HK-2 (cell line): ENCODE results near the gene NXPH4.

Experiments used
- DNase-seq: peaks from one replicate; pipeline ENCODE4 v3.0.0-alpha.2; 2018; ENCODE audit not compliant: unreplicated experiment

The NXPH4 gene

DNA sequence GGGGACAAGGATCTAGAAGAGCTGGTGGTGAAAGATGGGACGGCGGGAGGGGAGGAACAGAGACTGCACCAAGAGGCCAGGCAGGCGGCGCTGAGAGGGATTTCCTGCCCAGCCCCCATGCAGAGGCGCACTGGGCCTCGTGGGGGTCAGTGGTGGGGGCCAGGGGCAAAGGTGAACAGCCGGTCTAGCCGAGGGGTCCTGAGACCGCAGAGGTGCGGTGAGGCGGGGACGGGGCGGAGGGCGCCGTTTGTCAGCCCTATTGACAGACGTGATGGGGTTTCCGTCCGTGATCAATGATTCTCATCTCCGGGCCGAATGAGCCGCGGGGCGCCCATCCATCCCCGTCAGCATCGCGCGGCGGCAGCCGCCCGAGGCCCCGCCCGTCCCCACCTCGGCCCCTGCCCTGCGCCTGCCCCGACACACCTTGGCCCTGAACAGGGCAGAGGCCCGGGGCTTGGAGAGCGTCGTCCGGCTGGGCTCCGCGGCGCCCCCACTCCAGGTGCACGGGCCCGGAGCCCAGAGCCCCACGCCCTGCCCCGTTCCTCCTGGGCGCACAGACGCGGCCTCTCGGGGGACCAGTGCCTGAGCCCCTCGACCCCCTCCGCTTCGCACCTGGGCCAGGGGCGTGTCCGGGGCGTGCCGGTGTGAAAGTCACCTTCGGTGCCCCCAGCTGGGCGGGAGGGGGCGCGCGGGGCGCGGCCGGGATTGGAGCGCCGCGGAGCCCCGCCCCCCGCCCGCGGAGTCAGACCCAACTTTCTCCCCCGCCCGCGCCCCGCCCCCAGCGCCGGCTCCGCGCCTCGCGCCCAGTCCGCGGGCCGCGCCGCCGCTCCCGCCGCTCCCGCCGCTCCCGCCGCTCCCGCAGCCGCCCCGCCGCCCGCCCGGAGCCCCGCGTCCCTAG is at the start of gene NXPH4:
TSS of gene NXPH4 (plus strand) at position 781 of the 898 bp plus-strand sequence. CDS start 176 bp downstream, outside the sequence.
- peak; percentile 48 for DNase-seq

DNA sequence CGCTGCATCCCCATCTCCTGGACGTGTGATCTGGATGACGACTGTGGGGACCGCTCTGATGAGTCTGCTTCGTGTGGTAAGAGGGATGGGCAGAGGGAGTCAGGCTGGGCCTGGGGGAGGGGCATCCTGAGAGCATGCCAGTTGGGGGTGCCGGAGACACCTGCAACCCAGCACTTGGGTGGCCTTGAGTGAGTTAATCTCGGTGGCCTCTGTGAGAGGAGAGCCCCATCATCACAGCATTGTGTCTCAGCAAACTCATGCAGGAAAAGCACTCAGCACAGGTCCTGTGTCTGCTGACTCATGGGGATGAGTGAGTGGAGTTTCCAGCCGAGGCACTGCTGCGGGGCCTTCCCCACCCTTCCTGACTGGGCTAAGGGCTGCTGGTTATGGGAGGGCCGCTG is 49.6 kb upstream of the NXPH4 start:
- peak; percentile 76 for DNase-seq

DNA sequence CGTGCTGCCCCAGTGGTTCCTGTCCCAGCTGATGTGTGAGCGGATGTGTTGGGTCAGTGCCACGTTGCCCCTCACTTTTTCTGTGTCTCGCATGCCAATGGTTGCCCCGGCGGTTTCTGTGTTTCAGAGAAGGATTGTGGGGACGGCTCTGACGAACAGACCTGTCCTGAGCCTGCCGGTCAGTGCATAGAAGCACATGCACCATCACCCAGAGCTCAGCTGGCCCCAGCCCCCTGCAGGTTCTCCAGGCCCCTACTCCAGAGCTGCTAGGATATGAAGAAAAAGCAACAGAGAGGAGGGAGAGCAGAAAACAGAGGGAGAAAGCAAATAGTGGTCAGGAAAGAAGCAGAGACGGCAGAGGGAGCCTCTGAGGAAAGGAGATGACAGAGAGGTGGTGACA is 48.5 kb upstream of the NXPH4 start:
- no peak for DNase-seq

DNA sequence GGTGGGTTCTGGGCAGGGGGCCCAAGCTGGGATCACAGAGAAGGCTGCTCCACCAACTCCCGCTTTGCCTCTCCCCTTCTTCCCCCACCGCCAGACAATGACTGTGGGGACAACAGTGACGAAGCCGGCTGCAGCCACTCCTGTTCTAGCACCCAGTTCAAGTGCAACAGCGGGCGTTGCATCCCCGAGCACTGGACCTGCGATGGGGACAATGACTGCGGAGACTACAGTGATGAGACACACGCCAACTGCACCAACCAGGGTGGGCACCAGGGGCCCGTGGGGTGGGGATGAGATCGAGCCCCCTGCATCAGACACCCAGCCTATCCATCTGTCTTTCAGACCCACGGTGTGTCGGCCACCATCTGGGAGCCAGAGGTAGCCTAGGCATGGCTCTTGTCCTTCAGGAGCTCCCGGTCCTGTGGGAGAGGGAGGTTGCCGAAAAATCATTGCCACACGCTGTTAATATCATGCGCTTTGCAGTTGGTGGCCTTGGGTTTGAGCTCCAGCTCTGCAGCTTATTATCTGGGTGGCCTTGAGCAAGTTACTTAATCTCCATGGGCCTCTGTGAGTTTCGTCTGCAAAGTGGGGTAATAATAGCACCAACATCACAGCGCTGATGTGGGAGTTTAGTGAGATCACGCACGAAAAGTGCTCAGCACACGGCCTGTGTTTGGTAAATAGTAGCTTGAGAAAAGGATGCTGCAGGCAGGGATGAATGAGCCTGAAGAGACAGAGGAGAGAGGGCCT is 47.4 kb upstream of the NXPH4 start:
- no peak for DNase-seq

DNA sequence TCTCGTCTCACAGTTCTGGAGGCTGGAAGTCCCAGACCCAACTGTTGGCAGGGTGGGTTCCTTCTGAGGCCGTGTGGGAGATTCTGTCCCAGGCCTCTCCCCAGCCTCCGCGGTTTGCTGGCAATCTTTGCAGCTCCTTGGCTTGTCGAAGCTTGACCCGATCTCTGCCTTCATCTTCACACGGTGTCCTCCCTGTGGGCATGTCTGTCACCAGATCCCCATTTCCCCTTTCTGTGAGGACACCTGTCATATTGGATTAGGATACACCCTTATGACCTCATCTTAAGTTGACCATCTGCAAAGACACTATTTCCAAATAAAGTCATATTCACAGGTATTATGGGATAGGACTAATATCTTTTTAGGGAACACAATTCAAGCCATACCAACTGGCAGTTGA is 46.6 kb upstream of the NXPH4 start:
- DNase-seq, result no peak

DNA sequence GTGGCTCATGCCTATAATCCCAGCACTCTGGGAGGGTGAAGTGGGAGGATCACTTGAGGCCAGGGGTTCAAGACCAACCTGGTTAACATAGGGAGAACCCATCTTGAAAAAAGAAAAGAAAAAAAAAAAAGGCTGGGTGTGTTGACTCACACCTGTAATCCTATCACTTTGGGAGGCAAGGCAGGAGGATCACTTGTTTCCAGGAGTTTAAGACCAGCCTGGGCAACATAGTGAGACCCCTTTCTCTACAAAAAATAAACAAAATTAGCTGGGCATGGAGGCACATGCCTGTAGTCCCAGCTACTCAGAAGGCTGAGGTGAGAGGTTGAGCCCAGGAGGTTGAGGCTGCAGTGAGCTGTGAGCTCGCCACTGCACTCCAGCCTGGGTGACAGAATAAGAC is 46.2 kb upstream of the NXPH4 start:
- DNase-seq, result no peak

DNA sequence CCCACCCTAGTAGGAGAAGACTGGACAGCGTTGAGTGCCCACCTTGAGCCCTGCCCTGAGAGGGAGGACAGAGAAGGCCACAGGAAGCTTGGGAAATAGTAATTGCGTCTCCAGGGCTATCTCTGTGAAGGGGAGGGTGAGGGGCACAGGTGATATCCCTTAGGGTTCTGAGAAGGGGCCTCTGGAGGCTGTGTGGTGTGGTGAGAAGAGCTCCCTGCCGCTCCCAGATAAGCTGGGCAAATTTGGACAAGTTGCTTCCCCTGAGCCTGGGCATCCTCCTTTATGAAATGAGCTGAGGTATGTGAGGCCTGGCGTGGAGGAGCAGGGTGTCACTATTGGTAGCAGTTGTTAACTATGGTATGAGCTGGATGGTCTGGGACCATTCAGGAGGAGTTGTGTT is 45.7 kb upstream of the NXPH4 start:
- DNase-seq, result no peak

DNA sequence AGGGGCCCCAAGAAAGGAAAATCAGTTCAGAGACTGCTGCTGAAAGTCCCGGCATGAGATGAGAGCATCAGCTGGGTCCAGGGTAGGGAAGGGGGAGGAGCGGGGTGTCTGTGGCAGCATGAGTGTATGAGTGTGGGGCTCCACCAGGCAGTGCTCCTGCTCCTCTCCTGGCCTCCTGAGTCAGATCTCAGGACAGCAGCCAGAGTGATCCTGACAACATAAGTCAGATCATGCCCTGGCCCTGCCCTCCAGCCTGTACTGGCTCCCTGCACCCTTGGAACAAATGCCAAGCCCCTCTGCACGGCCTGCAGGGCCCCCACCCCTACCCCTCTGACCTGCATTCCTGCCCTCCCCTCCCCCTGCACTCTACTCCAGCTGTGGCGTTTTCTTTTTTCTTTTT is 44.9 kb upstream of the NXPH4 start:
- no peak for DNase-seq

DNA sequence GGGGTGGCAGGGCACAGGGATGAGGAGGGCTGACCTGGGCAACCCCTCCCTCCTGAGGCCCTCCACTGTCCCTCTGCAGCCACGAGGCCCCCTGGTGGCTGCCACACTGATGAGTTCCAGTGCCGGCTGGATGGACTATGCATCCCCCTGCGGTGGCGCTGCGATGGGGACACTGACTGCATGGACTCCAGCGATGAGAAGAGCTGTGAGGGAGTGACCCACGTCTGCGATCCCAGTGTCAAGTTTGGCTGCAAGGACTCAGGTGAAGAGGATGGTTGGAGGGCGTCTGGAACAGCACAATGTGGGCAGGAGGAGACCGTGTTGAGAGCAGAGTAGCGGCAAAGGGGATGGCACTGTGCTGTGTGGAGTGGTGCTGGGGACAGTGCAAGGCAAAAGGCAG is 43.5 kb upstream of the NXPH4 start:
- peak; percentile 16 for DNase-seq

DNA sequence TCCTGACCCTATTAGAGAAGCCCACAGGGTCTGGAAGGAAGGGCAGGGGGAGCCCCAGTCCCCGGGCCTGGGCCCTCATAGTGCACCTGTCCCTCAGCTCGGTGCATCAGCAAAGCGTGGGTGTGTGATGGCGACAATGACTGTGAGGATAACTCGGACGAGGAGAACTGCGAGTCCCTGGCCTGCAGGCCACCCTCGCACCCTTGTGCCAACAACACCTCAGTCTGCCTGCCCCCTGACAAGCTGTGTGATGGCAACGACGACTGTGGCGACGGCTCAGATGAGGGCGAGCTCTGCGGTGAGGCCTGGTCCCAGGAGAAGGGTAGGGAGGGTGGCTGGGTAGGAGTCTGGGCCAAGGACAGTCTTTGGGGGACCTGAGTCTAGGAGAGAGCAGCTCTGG is 42.9 kb upstream of the NXPH4 start:
- no peak for DNase-seq

DNA sequence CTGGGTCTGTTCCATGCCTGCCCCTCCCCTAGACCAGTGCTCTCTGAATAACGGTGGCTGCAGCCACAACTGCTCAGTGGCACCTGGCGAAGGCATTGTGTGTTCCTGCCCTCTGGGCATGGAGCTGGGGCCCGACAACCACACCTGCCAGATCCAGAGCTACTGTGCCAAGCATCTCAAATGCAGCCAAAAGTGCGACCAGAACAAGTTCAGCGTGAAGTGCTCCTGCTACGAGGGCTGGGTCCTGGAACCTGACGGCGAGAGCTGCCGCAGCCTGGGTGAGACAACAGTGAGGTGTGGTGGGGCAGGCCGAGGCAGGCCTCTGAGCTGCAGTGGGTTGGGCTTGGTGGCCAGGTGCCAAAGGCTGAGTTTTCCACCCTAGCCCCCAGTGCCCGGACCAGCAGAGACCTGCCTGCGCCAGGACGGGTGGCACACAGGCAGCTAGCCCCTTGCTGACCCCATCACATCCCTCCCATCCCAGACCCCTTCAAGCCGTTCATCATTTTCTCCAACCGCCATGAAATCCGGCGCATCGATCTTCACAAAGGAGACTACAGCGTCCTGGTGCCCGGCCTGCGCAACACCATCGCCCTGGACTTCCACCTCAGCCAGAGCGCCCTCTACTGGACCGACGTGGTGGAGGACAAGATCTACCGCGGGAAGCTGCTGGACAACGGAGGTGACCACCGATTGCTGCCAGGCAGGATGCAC is 41.0 kb upstream of the NXPH4 start:
- DNase-seq, result peak; percentile 32

DNA sequence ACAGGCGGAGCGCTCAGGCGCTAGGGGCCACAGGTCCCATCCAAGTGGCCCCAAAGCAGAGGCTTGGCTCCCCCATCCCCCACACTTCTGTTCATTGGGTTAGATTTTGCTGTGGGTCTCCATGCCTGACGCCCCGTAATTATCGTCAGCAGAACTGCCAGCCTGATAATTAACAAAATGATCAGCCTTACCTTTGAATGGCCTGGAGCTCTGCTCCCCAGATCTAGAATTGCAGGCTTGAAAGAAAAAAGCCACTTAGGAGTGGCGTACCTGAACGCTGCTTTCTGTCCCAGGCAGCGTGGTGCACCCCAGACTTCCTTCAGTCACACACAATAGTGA is 40.5 kb upstream of the NXPH4 start:
- no peak for DNase-seq

DNA sequence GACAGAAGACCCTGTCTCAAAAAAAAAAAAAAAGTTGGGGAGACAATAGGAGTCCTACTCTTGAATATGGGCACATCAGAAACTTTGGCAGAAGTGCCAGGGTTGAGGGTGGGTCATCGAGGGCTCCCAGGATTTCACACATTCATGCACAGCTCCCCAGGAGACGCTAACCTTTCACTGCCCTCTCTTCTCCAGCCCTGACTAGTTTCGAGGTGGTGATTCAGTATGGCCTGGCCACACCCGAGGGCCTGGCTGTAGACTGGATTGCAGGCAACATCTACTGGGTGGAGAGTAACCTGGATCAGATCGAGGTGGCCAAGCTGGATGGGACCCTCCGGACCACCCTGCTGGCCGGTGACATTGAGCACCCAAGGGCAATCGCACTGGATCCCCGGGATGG is 39.7 kb upstream of the NXPH4 start:
- no peak for DNase-seq

DNA sequence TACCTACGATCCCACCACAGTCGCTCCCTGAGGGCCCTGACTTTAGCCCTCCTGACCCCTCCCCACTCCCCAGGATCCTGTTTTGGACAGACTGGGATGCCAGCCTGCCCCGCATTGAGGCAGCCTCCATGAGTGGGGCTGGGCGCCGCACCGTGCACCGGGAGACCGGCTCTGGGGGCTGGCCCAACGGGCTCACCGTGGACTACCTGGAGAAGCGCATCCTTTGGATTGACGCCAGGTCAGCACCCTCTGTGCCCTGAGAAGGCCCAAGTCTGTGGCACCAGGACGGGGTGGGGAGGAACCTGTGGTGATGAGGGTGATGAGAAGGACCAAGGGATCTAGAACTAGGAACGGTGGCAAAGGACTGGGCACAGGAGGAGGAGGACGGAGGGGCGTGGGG is 39.2 kb upstream of the NXPH4 start:
- no peak for DNase-seq

DNA sequence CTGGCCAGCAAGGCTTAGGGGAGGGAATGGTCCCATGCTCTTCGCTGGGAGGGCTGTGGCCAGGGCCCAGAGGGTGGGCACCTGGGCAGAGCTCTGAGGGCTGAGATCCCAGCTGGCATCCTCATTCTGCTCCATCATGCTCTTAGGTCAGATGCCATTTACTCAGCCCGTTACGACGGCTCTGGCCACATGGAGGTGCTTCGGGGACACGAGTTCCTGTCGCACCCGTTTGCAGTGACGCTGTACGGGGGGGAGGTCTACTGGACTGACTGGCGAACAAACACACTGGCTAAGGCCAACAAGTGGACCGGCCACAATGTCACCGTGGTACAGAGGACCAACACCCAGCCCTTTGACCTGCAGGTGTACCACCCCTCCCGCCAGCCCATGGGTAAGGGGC is 38.4 kb upstream of the NXPH4 start:
- DNase-seq, result no peak

DNA sequence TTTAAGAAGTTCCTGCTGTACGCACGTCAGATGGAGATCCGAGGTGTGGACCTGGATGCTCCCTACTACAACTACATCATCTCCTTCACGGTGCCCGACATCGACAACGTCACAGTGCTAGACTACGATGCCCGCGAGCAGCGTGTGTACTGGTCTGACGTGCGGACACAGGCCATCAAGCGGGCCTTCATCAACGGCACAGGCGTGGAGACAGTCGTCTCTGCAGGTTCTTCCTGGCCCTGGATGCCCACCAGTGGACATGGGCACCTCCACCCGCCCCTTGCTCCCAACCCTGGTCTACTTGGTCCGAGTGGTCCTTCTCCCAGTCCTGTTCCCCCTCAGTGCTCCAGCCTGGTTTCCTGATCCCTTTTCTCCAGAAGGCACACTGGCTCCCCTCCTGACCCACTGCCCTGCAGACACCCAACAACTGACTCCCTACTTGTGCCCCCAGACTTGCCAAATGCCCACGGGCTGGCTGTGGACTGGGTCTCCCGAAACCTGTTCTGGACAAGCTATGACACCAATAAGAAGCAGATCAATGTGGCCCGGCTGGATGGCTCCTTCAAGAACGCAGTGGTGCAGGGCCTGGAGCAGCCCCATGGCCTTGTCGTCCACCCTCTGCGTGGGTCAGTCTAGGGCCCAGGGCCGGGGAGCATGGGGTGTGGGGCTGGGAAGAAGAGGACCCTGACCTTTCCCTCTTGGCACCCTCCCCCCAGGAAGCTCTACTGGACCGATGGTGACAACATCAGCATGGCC is 37.1 kb upstream of the NXPH4 start:
- no peak for DNase-seq

DNA sequence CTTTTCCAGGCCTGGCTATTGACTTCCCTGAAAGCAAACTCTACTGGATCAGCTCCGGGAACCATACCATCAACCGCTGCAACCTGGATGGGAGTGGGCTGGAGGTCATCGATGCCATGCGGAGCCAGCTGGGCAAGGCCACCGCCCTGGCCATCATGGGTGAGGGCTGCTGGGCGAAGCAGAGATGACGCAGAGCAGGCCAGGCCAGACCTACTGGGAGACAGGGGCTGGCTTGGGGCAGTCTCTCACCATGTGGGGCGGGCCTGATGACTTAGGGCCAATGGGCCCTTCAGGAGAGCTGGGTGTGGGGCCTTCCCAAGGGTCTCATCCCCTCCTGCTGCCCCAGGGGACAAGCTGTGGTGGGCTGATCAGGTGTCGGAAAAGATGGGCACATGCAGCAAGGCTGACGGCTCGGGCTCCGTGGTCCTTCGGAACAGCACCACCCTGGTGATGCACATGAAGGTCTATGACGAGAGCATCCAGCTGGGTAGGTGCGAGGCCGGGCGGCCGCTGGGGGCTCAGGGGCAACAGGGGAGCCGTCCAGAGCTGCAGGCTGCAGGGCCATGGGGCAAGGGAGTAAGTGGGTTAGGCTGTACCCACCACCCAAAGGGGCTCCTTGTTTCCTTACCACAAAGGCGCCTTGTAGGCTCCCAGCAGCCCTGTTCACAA is 36.1 kb upstream of the NXPH4 start:
- no peak for DNase-seq

DNA sequence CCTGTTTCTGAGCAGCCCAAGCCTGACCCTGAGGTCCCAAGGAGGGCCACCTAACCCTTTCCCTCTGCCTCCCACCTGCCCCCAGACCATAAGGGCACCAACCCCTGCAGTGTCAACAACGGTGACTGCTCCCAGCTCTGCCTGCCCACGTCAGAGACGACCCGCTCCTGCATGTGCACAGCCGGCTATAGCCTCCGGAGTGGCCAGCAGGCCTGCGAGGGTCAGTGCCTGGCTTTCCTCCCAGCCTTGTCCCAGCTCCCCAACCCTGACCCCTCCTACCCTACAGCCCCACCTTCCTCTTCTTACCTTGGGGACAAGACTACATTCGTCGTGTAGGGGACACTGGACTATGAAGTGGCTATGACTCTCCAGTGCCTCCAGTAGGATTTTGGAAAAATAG is 35.5 kb upstream of the NXPH4 start:
- DNase-seq, result no peak

DNA sequence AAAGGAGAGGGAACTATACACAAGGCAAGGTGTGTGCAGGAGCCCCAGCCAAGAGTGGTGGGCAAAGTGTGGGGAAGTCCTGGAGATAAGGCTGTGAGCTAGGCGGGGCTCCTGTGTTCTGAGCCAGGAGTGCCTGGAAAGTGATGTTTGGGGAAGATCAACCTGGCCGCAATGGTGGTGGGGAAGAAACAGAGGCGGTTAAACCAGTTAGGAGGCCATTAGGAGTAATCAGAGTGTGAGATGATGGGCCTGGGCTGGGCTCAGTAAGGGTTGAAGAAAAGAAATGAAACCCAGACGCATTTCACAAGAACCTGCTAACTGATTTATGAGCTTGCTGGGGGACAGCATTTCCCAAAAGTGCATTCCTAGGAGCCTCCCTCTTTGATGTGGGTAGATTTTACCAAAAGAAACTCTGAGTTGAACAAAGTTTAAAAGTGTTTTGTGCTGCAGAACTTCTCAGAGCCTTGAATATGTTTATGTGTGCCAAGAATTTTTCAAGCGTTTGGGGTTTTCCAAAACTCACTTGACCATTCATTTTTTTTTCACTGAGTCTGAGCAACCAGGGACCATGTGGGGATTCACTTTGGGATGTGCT is 34.9 kb upstream of the NXPH4 start:
- DNase-seq, result no peak

DNA sequence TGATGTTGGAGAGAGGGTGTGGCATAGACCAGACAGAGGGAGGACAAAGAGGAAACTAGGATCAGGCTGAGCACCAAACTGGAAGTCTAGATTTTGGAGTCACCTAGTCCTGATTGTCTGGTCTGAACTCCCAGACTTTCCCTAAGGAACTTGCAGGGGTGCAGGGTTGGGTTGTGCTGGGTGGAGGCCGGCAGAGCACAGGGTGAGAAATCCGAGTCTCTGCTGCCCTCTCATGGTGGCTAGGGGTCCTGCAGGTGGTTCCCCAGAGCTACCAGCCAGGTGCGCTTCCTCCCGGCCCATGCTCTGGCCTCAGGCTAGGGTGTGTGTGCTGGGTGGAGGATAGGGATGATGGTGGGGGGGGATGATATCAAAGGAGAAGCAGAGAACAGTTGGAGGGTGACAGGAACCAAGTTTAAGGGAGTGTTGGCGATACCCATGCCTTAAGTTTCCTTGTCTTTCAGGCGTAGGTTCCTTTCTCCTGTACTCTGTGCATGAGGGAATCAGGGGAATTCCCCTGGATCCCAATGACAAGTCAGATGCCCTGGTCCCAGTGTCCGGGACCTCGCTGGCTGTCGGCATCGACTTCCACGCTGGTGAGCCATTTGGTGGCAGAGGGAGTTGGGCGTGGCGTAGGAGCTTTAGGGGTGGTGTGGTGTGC is 33.5 kb upstream of the NXPH4 start:
- DNase-seq, result peak; percentile 82
